ACC112 (cell line): ENCODE data around the gene TMEM179B.
A peak's percentile ranks its signal among the peaks of the same experiment; 100 is the strongest.

ENCODE experiments used
- H2AFZ ChIP-seq: fragments of 200-600 bp; sonication (generic); one replicate; pipeline ENCODE4 v1.6.0; 2017; ENCODE audit warnings: antibody characterized with exemption, low read length; ENCODE audit not compliant: unreplicated experiment
- H3K27ac ChIP-seq: fragments of 200-600 bp; sonication (generic); 2 replicates; pipeline ENCODE4 v1.5.1; 2014; ENCODE audit warnings: low read depth, mild to moderate bottlenecking, antibody characterized with exemption, low read length, moderate library complexity
- H3K27me3 ChIP-seq: fragments of 200-600 bp; sonication (generic); 2 replicates; pipeline ENCODE4 v1.6.1; 2014; ENCODE audit warnings: mild to moderate bottlenecking, antibody characterized with exemption, low read length, moderate library complexity, mixed read lengths; ENCODE audit not compliant: insufficient read depth
- H3K36me3 ChIP-seq: fragments of 200-600 bp; sonication (generic); 2 replicates; pipeline ENCODE4 v1.6.1; 2016; ENCODE audit warnings: mild to moderate bottlenecking, antibody characterized with exemption, low read length, moderate library complexity, mixed read lengths; ENCODE audit not compliant: insufficient read depth
- H3K4me1 ChIP-seq: fragments of 200-600 bp; sonication (generic); one replicate; pipeline ENCODE4 v1.6.1; 2016; ENCODE audit warnings: low read length, mixed read lengths; ENCODE audit not compliant: insufficient read depth, unreplicated experiment, control insufficient read depth
- H3K4me3 ChIP-seq: fragments of 200-600 bp; sonication (generic); 2 replicates; pipeline ENCODE4 v1.5.1; 2014; ENCODE audit warnings: mild to moderate bottlenecking, low read depth, low read length
- H3K79me2 ChIP-seq: fragments of 200-600 bp; sonication (generic); one replicate; pipeline ENCODE4 v1.6.0; 2016; ENCODE audit warnings: low read length; ENCODE audit not compliant: control insufficient read depth, unreplicated experiment, insufficient read depth

TMEM179B gene

DNA sequence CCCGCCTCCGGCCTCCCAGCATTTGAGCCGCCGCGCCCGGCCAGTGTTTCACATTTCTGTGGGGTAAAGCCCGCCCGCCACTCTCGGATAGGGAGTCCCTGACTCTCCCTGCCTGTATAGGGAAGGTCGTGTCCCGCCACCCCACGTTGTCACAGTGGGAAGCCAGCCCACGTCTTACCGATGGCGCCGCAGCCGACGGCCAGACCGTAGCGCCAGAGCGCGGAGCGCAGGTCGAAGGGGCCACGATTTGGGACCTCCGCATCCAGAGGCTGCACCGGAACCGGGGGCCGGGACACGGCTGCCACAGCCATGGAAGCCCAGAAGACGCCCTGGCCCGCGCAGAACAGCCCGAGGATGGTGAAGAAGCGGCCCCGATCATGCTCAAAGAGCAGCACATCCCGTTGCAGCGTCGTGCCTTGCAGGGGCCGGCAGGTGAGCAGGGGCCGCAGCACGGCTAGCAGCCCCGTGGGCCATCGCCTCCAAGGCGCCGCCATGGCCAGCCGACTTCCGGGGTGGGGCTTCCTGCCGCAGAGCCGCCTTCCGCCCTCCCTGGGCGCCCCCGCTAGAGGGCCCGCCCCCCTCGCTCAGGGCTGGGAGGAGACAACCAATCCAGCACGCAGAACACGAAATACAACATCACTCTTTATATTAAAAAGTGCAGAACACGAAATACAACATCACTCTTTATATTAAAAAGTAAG lies 4.4 kb downstream of the TMEM179B start, which contains the start of gene TMEM223:
TMEM223 (minus strand) TSS at position 506 of the 701 bp plus-strand sequence; CDS start at position 494, 12 bp downstream.
- H2AFZ ChIP-seq = peak within 1 kb of the TSS; percentile 51
- H3K36me3 ChIP-seq = peaks cover 6% of the 10 kb centered on the region
- H3K27ac ChIP-seq = peak within 1 kb of the TSS; percentile 45
- peak within 1 kb of the TSS; percentile 86 for H3K4me3 ChIP-seq
- H3K4me1 ChIP-seq = peaks cover 20% of the 10 kb centered on the region
- H3K79me2 ChIP-seq = peaks cover 33% of the 10 kb centered on the region
- no peaks in the 10 kb centered on the region for H3K27me3 ChIP-seq

DNA sequence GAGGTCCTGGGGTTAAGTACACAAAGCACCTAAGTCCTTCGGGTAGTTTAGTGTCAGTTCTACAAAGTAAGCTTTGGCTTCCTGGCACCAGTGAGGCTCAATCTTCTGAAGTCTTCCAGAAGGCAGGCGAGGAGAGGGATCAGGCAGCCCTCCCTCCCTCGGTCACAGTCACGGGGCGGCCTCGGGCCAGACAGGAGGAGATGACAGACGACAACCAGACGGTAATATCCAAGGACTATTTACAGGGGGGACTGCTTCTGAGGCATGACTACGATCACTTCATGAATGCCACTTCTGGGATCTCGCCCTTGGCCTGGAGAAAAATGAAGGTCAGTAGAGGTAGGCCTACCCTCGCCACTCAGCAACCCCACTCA lies 5.0 kb downstream of the TMEM179B start:
- Histone ChIP-seq H2AFZ (peak overlapping the region; percentile 51), H3K36me3 (peaks cover 6% of the 10 kb centered on the region), H3K4me1 (peaks cover 20% of the 10 kb centered on the region), H3K27ac (peak overlapping the region; percentile 45), H3K4me3 (peak overlapping the region; percentile 86), H3K79me2 (peaks cover 33% of the 10 kb centered on the region), H3K27me3 (no peaks in the 10 kb centered on the region)

GRCh38 chr11:62794201-62794775 lies 7.1 kb downstream of the TMEM179B start:
- Histone ChIP-seq H3K4me1 (peaks cover 18% of the 10 kb centered on the region), H3K36me3 (peaks cover 6% of the 10 kb centered on the region), H3K79me2 (peaks cover 18% of the 10 kb centered on the region), H3K27me3 (no peaks in the 10 kb centered on the region), H3K4me3 (no peak overlapping the region), H3K27ac (peak overlapping the region; percentile 33; the same call in 1 of the 2 replicates), H2AFZ (no peak overlapping the region)

DNA sequence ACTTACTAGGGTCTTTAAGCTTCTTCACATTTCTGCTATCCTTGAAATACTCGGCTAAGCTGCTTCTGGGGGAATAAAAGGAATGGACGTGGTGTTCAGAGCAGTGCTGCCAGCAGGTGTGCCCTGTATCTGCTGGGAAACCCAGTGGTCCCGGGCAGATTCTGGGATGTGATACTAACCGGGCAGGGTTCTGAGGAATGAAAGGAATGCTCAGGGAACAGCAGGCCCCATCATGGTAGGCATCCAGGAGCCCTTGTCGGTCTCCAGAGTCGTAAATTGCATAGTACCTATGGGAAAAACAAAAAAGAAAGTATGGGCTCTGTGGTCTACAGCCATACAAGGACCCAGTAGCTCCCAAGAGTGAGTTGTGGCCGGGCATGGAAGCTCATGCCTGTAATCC lies 9.1 kb downstream of the TMEM179B start:
- Histone ChIP-seq H3K4me1 (peaks cover 7% of the 10 kb centered on the region), H3K27ac (no peak overlapping the region), H2AFZ (no peak overlapping the region), H3K4me3 (no peak overlapping the region), H3K36me3 (peaks cover 13% of the 10 kb centered on the region), H3K27me3 (no peaks in the 10 kb centered on the region), H3K79me2 (no peaks in the 10 kb centered on the region)

DNA sequence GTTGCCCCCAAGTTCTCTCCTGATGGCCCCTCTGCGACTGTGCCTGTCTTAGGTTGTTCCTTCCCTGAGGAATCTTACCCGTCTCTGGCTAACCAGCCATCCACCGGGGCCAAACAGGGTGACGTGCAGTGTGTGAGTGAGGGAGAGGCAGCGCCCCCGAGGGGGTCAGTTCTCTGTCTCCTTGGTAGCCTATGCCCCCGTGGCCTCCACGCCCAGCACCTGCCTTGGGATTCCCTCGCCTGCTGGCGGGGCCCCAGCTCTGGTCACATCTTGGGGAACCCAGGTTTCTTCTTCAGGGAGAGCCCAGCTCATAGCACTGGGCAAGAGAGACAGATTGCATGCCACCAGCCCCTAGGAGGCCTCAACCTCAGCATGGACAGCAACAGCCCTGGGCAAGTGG lies 12.3 kb downstream of the TMEM179B start:
- Histone ChIP-seq H3K27ac (no peak overlapping the region), H3K27me3 (no peaks in the 10 kb centered on the region), H3K36me3 (peaks cover 27% of the 10 kb centered on the region), H3K4me1 (peaks cover 9% of the 10 kb centered on the region), H3K4me3 (no peak overlapping the region), H2AFZ (no peak overlapping the region), H3K79me2 (peaks cover 24% of the 10 kb centered on the region)

GRCh38 chr11:62801071-62801470 lies 13.9 kb downstream of the TMEM179B start:
- peaks cover 25% of the 10 kb centered on the region for H3K36me3 ChIP-seq
- peaks cover 32% of the 10 kb centered on the region for H3K79me2 ChIP-seq
- H3K4me3 ChIP-seq = no peak overlapping the region

GRCh38 chr11:62804310-62805075 lies 17.3 kb downstream of the TMEM179B start:
- Histone ChIP-seq H3K4me1 (peaks cover 22% of the 10 kb centered on the region), H3K27me3 (no peaks in the 10 kb centered on the region), H3K79me2 (peaks cover 32% of the 10 kb centered on the region), H3K27ac (peak overlapping the region; percentile 66), H3K4me3 (peak overlapping the region; percentile 99), H3K36me3 (peaks cover 25% of the 10 kb centered on the region), H2AFZ (no peak overlapping the region)

More at GRCh38 chr11:62801071-62801470, 13.9 kb downstream of the TMEM179B start:
- H3K27ac ChIP-seq = no peak overlapping the region
- H2AFZ ChIP-seq = no peak overlapping the region
- no peaks in the 10 kb centered on the region for H3K27me3 ChIP-seq
- H3K4me1 ChIP-seq = peaks cover 11% of the 10 kb centered on the region

DNA sequence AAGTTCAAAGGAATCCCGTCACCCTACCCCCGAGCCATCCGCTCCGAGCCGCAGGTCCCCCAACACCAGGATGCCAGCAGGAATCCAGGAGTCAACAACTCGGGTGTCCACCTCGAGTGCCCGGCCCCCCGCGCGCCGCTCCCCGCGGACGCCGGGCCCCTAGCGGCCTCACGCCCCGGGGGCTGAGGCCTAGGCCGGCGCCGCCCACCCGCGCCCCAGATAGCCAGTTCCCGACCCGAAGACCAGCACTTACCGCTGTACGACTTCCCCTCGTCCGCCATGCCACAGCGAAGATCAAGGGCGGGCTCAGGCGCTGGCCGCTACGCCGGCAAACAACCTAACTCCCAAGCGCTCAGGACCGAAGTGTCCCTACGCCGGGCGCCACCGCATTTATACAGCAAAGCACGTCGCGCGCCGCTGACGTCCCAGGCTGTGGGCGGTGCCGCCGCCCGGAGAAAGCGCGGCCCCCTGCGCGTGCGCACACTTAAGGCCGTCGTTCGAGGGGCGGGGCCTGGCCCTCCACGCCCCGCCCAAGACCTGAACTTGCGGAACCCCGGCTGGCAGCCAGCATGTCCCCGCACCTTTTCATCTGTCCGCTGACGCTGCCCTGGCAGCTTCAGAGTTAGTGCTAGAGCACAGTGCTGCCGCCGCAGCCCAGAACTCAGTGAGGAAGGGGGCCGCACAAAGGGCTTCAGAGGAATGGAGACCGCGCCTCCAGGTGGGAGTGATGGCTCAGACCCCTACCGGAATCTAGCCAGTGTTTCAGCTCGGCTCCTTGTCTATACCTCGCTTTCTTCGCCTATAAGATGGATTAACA lies 18.1 kb downstream of the TMEM179B start, which contains the start of gene NXF1:
NXF1 (minus strand) TSS at position 365 of the 817 bp plus-strand sequence; CDS start at position 281, 84 bp downstream.
- Histone ChIP-seq H3K27me3 (no peaks in the 10 kb centered on the region), H2AFZ (peak within 1 kb of the TSS; percentile 78), H3K36me3 (peaks cover 25% of the 10 kb centered on the region)

GRCh38 chr11:62805961-62806441 lies 18.8 kb downstream of the TMEM179B start:
- Histone ChIP-seq H3K27ac (peak overlapping the region; percentile 16; the same call in 1 of the 2 replicates), H2AFZ (peak overlapping the region; percentile 78), H3K27me3 (no peaks in the 10 kb centered on the region), H3K79me2 (peaks cover 32% of the 10 kb centered on the region), H3K36me3 (peaks cover 21% of the 10 kb centered on the region), H3K4me3 (peak overlapping the region; percentile 99), H3K4me1 (peaks cover 22% of the 10 kb centered on the region)

More for the DNA sequence above, 18.1 kb downstream of the TMEM179B start, which contains the start of gene NXF1:
- Histone ChIP-seq H3K4me3 (peak within 1 kb of the TSS; percentile 99), H3K27ac (peak within 1 kb of the TSS; percentile 66), H3K79me2 (peaks cover 32% of the 10 kb centered on the region), H3K4me1 (peaks cover 22% of the 10 kb centered on the region)
